ENCODE measurements around the gene RANGAP1.
"Not testable (repeated sequence)": the region's sequence is repeated elsewhere in the genome, so short reads cannot be mapped to it uniquely, and the experiment has no call there.

RANGAP1 gene

DNA sequence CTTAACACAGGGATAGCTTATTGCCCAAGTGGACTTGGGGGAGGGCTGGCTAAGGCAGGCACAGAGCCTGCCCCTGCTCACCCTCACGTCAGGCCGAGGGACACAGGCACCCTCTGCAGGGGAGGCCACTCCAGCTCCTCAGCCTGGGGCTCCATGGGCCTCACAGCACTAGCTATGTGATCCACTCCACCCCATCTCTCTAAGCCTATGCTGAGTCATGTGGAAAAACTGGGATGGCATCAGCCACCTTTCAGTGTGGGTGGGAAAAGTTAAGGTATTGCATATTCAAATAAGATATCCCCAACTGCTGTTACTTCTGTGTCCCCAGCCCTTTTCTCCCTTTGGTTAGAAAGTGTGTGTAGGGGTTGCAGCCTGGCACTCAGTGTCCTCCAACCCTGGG, 22.3 kb downstream of the RANGAP1 start:
- TF ChIP-seq, protein P1, sequence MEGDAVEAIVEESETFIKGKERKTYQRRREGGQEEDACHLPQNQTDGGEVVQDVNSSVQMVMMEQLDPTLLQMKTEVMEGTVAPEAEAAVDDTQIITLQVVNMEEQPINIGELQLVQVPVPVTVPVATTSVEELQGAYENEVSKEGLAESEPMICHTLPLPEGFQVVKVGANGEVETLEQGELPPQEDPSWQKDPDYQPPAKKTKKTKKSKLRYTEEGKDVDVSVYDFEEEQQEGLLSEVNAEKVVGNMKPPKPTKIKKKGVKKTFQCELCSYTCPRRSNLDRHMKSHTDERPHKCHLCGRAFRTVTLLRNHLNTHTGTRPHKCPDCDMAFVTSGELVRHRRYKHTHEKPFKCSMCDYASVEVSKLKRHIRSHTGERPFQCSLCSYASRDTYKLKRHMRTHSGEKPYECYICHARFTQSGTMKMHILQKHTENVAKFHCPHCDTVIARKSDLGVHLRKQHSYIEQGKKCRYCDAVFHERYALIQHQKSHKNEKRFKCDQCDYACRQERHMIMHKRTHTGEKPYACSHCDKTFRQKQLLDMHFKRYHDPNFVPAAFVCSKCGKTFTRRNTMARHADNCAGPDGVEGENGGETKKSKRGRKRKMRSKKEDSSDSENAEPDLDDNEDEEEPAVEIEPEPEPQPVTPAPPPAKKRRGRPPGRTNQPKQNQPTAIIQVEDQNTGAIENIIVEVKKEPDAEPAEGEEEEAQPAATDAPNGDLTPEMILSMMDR (IDR thresholded peaks at IDR 0.05) = no peak
- Histone ChIP-seq H3K9me3 (ENCODE audit: control insufficient read depth, low read length) (no peaks in the 10 kb centered on the region), H3K27me3 (ENCODE audit: control insufficient read depth, insufficient read depth, low read length) (no peaks in the 10 kb centered on the region), H3K4me2 (ENCODE audit: low read length) (no peak overlapping the region), H3K9ac (no peak overlapping the region), H2AFZ (no peak overlapping the region), H3K36me3 (ENCODE audit: control insufficient read depth, insufficient read depth, low read length) (no peaks in the 10 kb centered on the region), H3K79me2 (no peaks in the 10 kb centered on the region), H3K4me1 (no peaks in the 10 kb centered on the region), H3K27ac (no peak overlapping the region), H3K4me3 (ENCODE audit: low read depth, low read length) (no peak overlapping the region)

DNA sequence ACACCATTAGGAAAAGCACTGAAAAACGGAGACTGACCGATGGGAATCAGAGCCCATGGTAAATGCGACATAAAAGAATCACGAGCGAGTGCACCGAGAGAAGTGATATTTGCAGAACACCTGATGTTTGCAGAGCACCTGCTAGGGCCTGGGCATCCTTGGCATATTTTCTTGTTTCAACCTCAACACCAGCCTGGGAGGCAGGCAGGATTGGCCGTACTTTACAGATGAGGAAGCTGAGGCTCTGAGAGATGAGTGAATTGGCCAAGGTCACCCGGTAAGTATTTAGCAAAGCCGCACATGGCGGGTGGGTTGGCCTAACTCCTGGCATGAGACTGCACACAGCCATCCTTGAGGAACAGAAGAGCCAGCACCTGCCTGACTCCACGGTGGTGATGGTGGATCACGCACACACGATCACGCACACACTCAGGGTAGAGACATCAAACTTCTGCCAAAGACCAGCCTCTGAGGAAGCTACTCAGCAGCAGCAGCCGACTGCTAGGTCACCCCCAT, 23.7 kb downstream of the RANGAP1 start:
- Histone ChIP-seq H3K4me2 (ENCODE audit: low read length) (no peak overlapping the region), H3K36me3 (ENCODE audit: control insufficient read depth, insufficient read depth, low read length) (no peaks in the 10 kb centered on the region), H3K9ac (no peak overlapping the region), H3K4me1 (no peaks in the 10 kb centered on the region), H3K4me3 (ENCODE audit: low read depth, low read length) (no peak overlapping the region), H3K9me3 (ENCODE audit: control insufficient read depth, low read length) (no peaks in the 10 kb centered on the region), H3K27ac (no peak overlapping the region), H3K79me2 (no peaks in the 10 kb centered on the region), H2AFZ (no peak overlapping the region), H3K27me3 (ENCODE audit: control insufficient read depth, insufficient read depth, low read length) (no peaks in the 10 kb centered on the region)
- TF ChIP-seq, protein P1 (IDR thresholded peaks at IDR 0.05) = no peak

DNA sequence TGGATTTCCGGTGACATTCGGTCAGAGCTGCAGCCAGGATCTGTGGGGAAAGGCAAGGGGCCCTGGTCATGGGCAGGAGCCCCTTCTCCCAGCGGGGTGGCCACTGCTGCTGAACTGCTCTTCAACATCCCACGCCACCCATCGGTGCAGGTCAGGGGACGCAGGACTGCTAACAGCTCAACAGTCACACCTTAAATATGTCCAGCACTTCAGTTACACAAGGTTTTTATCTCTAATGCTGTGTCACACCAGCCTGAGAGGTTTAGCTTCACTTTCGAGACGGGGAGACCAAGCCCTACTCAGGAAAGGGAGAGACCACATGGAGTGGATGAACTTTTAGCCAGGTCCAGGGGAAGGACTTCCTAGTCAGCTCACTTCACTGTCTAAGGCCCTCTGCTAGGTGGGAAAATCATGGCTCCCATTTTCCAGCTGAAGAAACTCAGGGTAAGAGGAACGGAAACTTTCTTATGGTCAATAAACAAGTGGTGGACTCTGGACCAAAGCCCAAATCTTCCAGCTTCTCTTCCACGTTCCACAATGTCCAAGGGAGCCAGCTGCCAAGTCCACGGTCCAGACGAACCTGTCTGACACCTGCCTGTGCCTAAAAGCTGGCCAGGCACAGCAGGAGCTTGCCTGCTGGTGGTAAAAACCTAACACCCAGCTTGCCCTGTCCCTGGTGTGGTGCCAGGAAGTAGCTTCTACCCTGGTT, 24.3 kb downstream of the RANGAP1 start:
- H3K9ac ChIP-seq = no peak overlapping the region
- no peaks in the 10 kb centered on the region for H3K79me2 ChIP-seq
- H3K4me1 ChIP-seq = no peaks in the 10 kb centered on the region
- no peak overlapping the region for H3K4me2 ChIP-seq (ENCODE audit: low read length)
- TF ChIP-seq, protein P1 (IDR thresholded peaks at IDR 0.05) = no peak
- no peak overlapping the region for H3K4me3 ChIP-seq (ENCODE audit: low read depth, low read length)
- H3K27ac ChIP-seq = no peak overlapping the region
- no peak overlapping the region for H2AFZ ChIP-seq
- H3K27me3 ChIP-seq (ENCODE audit: control insufficient read depth, insufficient read depth, low read length) = no peaks in the 10 kb centered on the region
- no peaks in the 10 kb centered on the region for H3K9me3 ChIP-seq (ENCODE audit: control insufficient read depth, low read length)
- H3K36me3 ChIP-seq (ENCODE audit: control insufficient read depth, insufficient read depth, low read length) = no peaks in the 10 kb centered on the region

DNA sequence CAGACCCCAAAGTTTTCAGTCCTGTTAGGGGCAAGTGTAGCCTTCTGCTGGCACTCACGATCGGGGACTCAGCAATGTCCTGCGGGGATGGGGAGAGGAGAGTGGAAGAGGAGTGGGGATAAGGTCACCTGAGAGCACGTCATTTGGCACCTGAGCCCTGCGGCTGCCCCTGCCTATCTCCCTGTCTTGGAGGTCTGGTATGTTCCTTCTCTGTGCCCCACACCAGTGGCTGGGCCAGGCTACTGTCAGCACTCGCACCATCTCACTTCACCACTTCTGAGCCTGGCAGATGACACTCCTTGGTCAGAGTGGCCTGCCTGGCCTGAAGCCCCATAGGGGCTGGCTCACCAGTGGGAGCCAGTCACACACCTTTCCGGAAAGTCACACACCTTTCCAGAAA, 25.1 kb downstream of the RANGAP1 start:
- Histone ChIP-seq H3K36me3 (ENCODE audit: control insufficient read depth, insufficient read depth, low read length) (no peaks in the 10 kb centered on the region), H3K79me2 (no peaks in the 10 kb centered on the region), H3K9ac (no peak overlapping the region), H3K9me3 (ENCODE audit: control insufficient read depth, low read length) (no peaks in the 10 kb centered on the region), H3K27me3 (ENCODE audit: control insufficient read depth, insufficient read depth, low read length) (no peaks in the 10 kb centered on the region), H3K4me2 (ENCODE audit: low read length) (no peak overlapping the region), H3K4me3 (ENCODE audit: low read depth, low read length) (no peak overlapping the region), H2AFZ (no peak overlapping the region), H3K27ac (no peak overlapping the region), H3K4me1 (no peaks in the 10 kb centered on the region)
- TF ChIP-seq, protein P1 (IDR thresholded peaks at IDR 0.05) = no peak

DNA sequence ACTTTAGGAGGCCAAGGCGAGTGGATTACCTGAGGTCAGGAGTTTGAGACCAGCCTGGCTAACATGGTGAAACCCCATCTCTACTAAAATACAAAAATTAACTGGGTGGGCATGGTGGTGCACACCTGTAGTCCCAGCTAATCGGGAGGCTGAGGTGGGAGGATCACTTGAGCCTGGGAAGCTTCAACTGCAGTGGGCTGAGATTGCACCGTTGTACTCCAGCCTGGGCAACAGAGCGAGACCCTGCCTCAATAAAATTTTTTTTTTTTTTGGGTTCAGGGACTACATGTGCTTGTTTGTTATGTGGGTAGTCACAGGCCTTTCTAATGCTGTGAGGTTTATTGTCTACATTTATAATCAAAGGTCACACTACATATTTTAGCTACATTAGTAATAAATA, 26.2 kb downstream of the RANGAP1 start:
- H3K27ac ChIP-seq; H3K4me1 ChIP-seq; H3K36me3 ChIP-seq (ENCODE audit: control insufficient read depth, insufficient read depth, low read length); H3K9ac ChIP-seq; H3K4me3 ChIP-seq (ENCODE audit: low read depth, low read length); H3K4me2 ChIP-seq (ENCODE audit: low read length); H3K9me3 ChIP-seq (ENCODE audit: control insufficient read depth, low read length); H3K27me3 ChIP-seq (ENCODE audit: control insufficient read depth, insufficient read depth, low read length); H3K79me2 ChIP-seq; H2AFZ ChIP-seq: not testable (repeated sequence)
